Measurements from ENCODE around the gene CISTR.
"Not testable (repeated sequence)": the region's sequence is repeated elsewhere in the genome, so short reads cannot be mapped to it uniquely, and the experiment has no call there.

Gene CISTR

DNA sequence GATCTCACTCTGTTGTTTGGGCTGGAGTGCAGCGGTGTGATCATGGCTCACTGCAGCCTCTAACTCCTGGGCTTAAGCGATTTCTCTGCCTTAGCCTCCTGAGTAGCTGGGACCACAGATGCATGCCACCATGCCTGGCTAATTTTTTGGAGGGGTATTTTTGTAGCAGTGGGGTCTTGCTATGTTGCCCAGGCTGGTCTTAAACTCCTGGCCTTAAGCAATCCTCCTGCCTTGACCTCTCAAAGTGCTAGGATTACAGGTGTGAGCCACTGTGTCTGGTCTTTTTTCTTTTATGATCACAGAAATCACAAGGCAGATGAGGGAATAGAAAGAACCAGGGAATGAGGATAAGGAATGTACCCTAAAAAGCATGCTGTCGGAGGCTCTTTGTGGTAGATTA, 11.0 kb upstream of the CISTR start:
- DNase-seq (ENCODE audit: low spot score) = not testable (repeated sequence)

DNA sequence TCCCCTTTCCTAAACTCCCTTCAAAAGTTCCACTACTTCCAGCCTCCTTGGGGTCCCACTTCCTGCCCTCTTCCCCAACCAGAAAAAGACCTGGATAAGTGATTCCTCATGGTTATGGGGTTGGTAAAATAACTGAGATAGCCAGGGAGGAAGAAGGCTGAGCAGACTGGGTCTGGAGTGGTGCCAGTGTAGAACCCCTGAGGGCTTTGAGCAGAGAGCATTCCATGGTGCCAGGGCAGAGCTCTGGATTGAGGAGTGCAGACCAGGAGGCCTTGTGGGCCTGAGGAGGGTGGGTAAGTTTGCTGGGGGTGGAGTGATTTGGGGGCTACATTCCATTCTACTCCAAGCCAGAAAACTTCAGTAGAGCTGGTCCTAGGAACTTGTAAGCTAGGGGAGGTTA, 9.5 kb upstream of the CISTR start:
- no peak for DNase-seq (ENCODE audit: low spot score)

DNA sequence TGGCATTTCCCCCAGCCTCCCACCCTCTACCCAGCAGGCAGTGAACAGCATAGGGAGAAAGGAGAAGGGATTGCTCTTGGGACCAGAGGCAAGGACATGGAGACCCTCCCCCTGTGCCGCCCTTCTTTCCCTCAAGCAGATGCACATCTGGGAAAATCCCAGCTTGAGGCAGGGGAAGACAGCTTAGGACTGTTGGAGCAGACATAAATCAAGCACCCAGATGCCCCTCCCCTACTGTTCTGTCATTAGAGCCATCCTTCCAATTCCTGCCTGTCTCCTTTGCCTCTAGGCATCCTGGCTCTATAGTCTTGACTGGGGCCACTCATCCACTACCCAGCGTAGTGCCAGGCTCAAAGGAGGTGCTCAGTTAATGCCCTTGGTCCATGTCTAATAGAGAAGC, 7.5 kb upstream of the CISTR start:
- DNase-seq (ENCODE audit: low spot score) = no peak

DNA sequence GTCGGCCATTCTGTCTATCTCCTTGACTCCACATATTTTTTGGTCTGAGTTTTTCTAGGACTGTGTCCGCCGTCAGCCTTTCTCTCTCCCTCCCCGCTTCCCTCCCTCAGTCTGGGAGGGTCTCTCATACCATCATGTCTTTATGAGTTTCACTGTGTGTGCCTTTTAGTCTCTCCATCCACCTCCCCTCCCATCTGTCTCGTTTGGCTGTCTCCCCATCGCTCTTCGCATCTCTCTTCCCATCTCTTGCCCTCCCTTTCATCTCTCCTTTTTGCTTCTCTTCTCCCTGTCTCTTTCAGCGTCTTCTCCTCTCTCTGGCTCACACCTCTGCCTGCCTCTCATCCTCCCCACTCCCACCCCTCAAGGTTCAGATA, 6.9 kb upstream of the CISTR start:
- DNase-seq (ENCODE audit: low spot score) = no peak

GRCh38 chr12:53758081-53758729, 6.4 kb upstream of the CISTR start:
- no peak for DNase-seq (ENCODE audit: low spot score)

DNA sequence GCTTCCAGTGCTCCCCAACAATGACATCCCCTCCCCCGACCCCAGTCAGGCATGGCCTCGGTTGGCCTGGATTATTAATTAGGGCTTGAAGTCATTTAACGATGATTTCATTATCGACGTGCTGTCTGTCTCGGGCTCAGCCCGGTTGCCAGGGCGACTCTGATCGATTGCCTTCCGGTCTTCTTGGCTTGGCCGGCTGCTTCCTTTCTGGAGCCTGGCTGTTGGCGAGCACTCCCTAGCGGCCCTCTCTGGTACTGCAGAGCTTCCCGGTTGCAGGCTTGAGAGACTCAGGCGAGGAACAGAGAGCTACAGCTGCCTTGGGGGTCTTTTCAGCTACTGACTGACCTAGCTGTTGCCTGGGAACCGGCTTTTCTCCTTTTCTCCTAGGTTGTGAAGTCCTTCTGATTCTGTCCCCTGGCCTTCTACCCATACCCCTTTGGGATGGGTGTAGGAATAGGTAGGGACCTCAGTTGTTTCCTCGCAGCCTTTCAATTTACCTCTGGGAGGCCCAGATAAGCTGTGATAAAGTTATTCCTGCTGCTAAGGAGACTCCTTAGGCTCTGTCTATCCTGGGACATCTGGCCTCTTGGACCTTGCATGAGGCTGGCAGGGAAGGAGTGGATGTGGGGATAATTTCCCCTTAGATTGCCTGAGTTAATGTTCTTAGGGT, 5.5 kb upstream of the CISTR start:
- DNase-seq (ENCODE audit: low spot score) = peak; percentile 82

GRCh38 chr12:53756300-53757100, 4.7 kb upstream of the CISTR start:
- peak; percentile 69 for DNase-seq (ENCODE audit: low spot score)

GRCh38 chr12:53755893-53756292, 4.1 kb upstream of the CISTR start:
- DNase-seq (ENCODE audit: low spot score) = peak; percentile 81

- peak; percentile 80 for DNase-seq (ENCODE audit: low spot score)
Measured at GRCh38 chr12:53755451-53755891, 3.7 kb upstream of the CISTR start.

GRCh38 chr12:53754633-53755264, 3.0 kb upstream of the CISTR start:
- DNase-seq (ENCODE audit: low spot score) = peak; percentile 83

DNA sequence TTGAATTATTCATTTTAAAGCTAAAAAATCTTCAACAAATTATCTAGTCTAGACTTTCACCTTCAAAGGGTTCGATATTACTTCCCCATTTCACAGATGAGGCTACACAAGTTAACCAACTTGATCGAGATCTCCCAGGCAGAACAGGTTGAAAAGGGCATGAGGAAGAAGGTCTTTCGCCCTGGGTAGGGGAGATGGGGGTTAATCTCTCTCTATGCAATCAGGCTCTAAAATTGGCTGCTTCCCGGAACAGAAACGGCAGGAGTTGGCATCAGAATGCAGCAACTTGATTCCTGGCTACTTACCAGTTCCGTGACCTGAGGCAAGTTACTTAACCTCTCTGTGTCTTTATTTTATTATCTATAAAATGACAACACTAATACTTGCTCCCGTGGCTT, 2.4 kb upstream of the CISTR start:
- DNase-seq (ENCODE audit: low spot score) = peak; percentile 64

GRCh38 chr12:53752621-53753020, 842 bp upstream of the CISTR start:
- DNase-seq (ENCODE audit: low spot score) = peak; percentile 75

- peak; percentile 60 for DNase-seq (ENCODE audit: low spot score)
Measured at GRCh38 chr12:53752192-53752601, 418 bp upstream of the CISTR start.

- peak; percentile 90 for DNase-seq (ENCODE audit: low spot score)
Measured at GRCh38 chr12:53750812-53751335, 905 bp downstream of the CISTR start.

GRCh38 chr12:53749986-53750811, 1.6 kb downstream of the CISTR start:
- no peak for DNase-seq (ENCODE audit: low spot score)

DNA sequence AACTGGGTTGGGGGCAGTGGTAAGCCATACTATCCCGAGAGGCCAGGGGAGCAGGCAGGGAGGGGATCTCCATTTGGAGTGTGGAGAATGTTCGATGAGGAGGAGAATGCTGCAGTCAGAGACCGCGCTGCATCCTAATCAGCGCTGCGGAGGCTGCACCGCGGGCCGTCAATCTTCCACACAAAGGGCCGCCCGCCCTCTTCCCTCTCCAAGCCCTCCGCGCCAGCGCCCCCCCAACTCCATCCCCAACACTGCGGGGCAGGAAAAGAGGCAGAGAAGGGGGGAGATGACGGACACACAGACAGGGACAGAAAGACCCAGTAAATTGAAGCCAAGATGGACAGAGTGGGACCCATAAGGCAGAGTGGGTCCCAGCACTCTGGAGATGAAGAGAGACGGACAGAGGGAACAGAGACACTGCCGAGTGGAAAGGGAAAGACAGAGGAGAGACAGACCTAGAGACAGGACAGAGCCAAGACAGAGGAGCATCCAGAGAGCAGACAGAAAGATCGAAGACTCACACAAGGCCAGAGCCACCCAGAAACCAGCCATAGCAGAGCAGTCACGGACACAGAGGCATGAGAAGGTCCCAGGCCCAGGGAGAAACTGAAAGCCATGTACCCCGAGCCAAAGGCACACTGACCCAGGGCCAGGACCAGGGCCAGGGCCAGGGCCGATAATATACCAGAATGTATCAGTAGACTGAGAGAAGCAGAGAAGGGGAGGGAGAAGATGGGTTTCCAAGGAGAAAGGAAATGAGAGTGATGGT, 3.5 kb downstream of the CISTR start:
- peak; percentile 9 for DNase-seq (ENCODE audit: low spot score)

DNA sequence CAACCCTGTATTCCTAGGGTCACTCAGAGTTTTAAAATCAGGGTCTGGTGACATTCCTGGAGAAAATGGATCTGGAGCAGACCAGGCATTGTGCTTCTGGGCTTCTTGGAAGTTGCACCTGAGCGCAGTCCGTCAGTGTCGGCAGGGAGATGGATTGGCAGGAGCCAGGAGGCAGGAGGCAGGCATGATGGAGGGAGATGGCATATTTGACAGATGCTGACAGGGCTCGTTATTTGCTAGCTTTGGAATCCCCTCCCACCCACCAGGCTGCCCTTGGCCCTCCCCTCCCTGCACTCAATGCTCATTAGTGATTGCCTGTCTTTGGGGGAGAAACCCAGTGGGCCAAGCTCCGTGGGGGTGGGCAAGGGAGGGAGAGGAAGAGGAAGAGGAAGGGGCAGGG, 4.7 kb downstream of the CISTR start:
- DNase-seq (ENCODE audit: low spot score) = no peak

DNA sequence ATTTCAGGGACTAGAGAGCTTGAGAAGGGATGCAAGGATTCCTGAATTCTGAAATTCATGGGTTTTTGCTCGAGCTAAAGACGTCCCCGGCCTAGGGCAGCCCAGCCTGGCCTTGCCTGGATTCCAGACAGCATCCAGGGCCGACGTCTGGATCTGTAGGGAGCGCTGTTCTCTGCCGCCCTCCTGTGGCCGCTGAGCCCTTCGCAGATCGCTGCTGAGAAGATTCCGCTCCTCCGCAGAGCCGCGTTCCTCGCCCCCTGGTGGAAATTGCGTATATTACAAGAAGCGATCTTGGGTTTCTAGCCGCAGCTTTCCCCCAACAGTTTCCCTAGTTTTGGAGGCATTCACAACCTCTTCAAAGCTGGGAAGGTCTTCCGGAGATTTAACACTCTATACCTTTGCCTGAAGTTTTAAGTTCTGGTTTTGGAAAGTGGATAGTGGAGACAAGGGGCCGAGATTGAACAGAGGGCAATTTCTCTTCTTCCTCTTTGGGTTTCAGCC, 5.1 kb downstream of the CISTR start:
- DNase-seq (ENCODE audit: low spot score) = peak; percentile 96

- peak; percentile 74 for DNase-seq (ENCODE audit: low spot score)
Measured at GRCh38 chr12:53744751-53745150, 7.0 kb downstream of the CISTR start.

GRCh38 chr12:53744130-53744441, 7.7 kb downstream of the CISTR start:
- DNase-seq (ENCODE audit: low spot score) = no peak

Measured in cerebellar cortex (tissue), 1 donor.